Transverse colon (tissue), 4 donors: ENCODE measurements around the gene INPP5K. TPM values are rescaled to one million over a fixed set of nuclear protein-coding genes. Genes with fewer than 3 reads are reported as not detected.

ENCODE experiments used
- DNase-seq: peaks from one replicate; pipeline ENCODE4 v3.0.0-alpha.2; 2019
- H3K27ac ChIP-seq, 4 donors: fragments of 200-600 bp; sonication (generic); 2 replicates each; pipeline ENCODE4 v1.5.1; 2016 to 2018; ENCODE audit warnings: inconsistent platforms in 4 of 4
- H3K27me3 ChIP-seq: fragments of 200-600 bp; sonication (generic); 2 replicates; pipeline ENCODE4 v1.5.1; 2017; ENCODE audit warnings: inconsistent platforms
- H3K36me3 ChIP-seq, 4 donors: fragments of 200-600 bp; sonication (generic); 2 replicates each; pipeline ENCODE4 v1.5.1; 2017 to 2019; ENCODE audit warnings: inconsistent platforms in 4 of 4
- H3K4me1 ChIP-seq, 4 donors: fragments of 200-600 bp; sonication (generic); 2 replicates each; pipeline ENCODE4 v1.5.1; 2017 to 2020; ENCODE audit warnings: inconsistent platforms in 4 of 4
- H3K4me3 ChIP-seq, 4 donors: fragments of 200-600 bp; sonication (generic); 1 replicate in 1 of 4; 2 replicates in 3 of 4; pipeline versions ENCODE4 v1.5.1 to v1.6.1; 2017 to 2019; ENCODE audit warnings: inconsistent platforms in 4 of 4
- H3K9me3 ChIP-seq, 2 donors: fragments of 200-600 bp; sonication (generic); 2 replicates each; pipeline ENCODE4 v1.5.1; 2017 to 2019; ENCODE audit warnings: inconsistent platforms in 2 of 2
- CTCF ChIP-seq, 5 experiments: fragments of 200-600 bp in 3 of 5; fragments of 450-650 bp in 2 of 5; sonication (generic) in 3 of 5; IDR thresholded peaks; 1 replicate in 2 of 5; 2 replicates in 3 of 5; pipeline ENCODE4 v1.5.1; 2016 to 2017; ENCODE audit warnings: antibody characterized with exemption in 5 of 5, inconsistent platforms in 3 of 5, mild to moderate bottlenecking in 2 of 5, moderate library complexity in 1 of 5
- EP300 ChIP-seq: sonication (generic); formaldehyde crosslinking; IDR thresholded peaks from one replicate; pipeline ENCODE4 v1.6.1; 2017; ENCODE audit warnings: antibody characterized with exemption, low read depth
- POLR2A ChIP-seq: fragments of 450-650 bp; IDR thresholded peaks from one replicate; pipeline ENCODE4 v1.6.1; 2016; ENCODE audit warnings: antibody characterized with exemption, mild to moderate bottlenecking, moderate library complexity
- POLR2AphosphoS5 ChIP-seq, 3 donors: sonication (generic); formaldehyde crosslinking; IDR thresholded peaks; one replicate each; pipeline ENCODE4 v1.6.1; 2016; ENCODE audit warnings: antibody characterized with exemption in 3 of 3
- WGBS, 2 donors: methylation state at CpG; one replicate each; pipeline ENCODE4 v1.1.5; 2018; ENCODE audit warnings: low coverage in 1 of 2; 5-methylcytosine and 5-hydroxymethylcytosine counted together
- in situ Hi-C, 4 donors: fragments of 200-750 bp; cut with MboI; loops; one replicate each; pipeline versions ENCODE4 v1.15.0 to v1.15.1; 2017; ENCODE audit warnings: low sequenced_read_pairs in 3 of 4, low pct_ligation_motif_present in 1 of 4, low pct_unique_long_range_greater_than_20kb in 1 of 4
- intact Hi-C: fragments of 100-400 bp; cut with DNase I; formaldehyde crosslinking; loops from one replicate; pipeline ENCODE4 v1.15.1; 2023; ENCODE audit warnings: low total_unique reads
- total RNA-seq, 4 donors: library from RNA; depleted of rRNA; stranded (reverse); fragments of >200 nt; gene quantifications; one replicate each; pipeline ENCODE4 v1.1.0, GENCODE V29; 2016

The INPP5K gene
- total RNA-seq, 4 donors from 2014 or later, result 10.9 to 114 (median 81.9) TPM

DNA sequence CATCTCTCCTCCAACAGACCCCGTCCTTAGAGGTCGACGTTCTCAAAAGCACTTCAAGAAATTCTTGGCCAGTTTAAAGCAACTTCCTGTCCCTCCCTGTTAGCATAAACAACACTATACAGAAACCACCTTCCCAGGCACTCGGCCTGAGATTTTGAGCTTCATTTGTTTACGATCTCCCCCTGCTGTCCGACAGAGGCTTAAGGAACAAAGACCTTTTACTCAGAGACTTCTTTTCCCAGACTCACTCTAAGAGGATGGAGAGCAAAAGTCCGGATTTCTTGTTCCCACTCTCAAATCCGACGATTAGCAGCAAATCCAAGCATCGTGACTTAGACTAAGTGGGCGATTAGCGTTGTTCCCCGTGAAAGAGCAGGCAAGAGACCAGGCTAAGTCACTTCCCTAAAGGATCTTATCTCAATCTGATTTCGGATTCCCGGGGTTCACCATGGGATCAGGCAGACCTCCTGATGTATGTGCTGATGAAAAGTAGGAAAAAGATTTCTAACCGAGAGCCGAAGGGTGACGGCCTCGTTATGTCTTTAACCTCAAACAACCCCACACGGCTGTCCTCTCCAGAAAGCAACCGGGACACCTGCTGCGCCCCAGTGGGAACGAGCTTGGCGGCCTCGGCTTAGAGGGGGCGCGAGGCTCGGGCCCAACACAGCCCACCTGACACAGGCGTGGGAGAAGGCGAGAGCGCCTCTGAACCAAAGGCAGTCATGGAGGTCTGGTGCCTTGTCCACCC is 598 bp downstream of the INPP5K start:
- peak overlapping the region; percentile 96 to 98 (median 98) for H3K27ac ChIP-seq
- 0% methylated on average over 31 of the region's 31 CpGs; no CpG with 5 or more reads in 1 of the 2 donors for WGBS, 2 donors
- no peaks in the 10 kb centered on the region for H3K9me3 ChIP-seq
- intact Hi-C loops (loop anchor here (5.0 to 10.0 kb wide), 2 partner anchors 151 to 254 kb away; no protein-coding TSS in a partner anchor), in situ Hi-C loops (loop anchor here (10.0 to 25.0 kb wide), 4 partner anchors 129 to 254 kb away; partner anchors contain the start of genes BHLHA9 (in 3 of the 4) and TRARG1 (in 1 of the 4))
- H3K27me3 ChIP-seq, result no peaks in the 10 kb centered on the region
- H3K4me3 ChIP-seq, result peak overlapping the region; percentile 86 to 96 (median 89)
- H3K4me1 ChIP-seq, result peaks cover 35 to 52% (median 46%) of the 10 kb centered on the region in 4 donors
- peaks cover 0 to 11% (median 0%) of the 10 kb centered on the region in 4 donors for H3K36me3 ChIP-seq
- TF ChIP-seq POLR2AphosphoS5 (IDR thresholded peaks at IDR 0.05) (peak; percentile 59 to 69 (median 67)), EP300 (no peak), CTCF (IDR thresholded peaks at IDR 0.05) (peak; percentile 44 to 89 (median 59)), POLR2A (peak; percentile 13)
- DNase-seq, result peak; percentile 81

- Histone ChIP-seq H3K4me3 (no peak overlapping the region), H3K36me3 (peaks cover 0 to 11% (median 2%) of the 10 kb centered on the region in 4 donors), H3K27ac (peak overlapping the region; percentile 80 to 89 (median 88)), H3K4me1 (peaks cover 46 to 73% (median 61%) of the 10 kb centered on the region in 4 donors), H3K9me3 (no peaks in the 10 kb centered on the region), H3K27me3 (no peaks in the 10 kb centered on the region)
- WGBS, 2 donors, result 40 to 70% methylated on average over 1 to 2 of the region's 2 CpGs
- intact Hi-C loops, result loop anchor here (10.0 kb wide), 1 partner anchor 148 kb away; no protein-coding TSS in a partner anchor
- TF ChIP-seq CTCF (IDR thresholded peaks at IDR 0.05) (no peak), POLR2AphosphoS5 (IDR thresholded peaks at IDR 0.05) (no peak), POLR2A (no peak), EP300 (no peak)
- in situ Hi-C loops, result loop anchor here (10.0 to 25.0 kb wide), 4 partner anchors 125 to 250 kb away; partner anchors contain the start of genes BHLHA9 (in 3 of the 4) and TRARG1 (in 1 of the 4)
- no peak for DNase-seq
Observed at GRCh38 chr17:1512351-1512750, 4.1 kb downstream of the INPP5K start.

GRCh38 chr17:1511756-1512321 is 4.6 kb downstream of the INPP5K start:
- 32 to 54% methylated on average over 4 to 7 of the region's 7 CpGs for WGBS, 2 donors

More at GRCh38 chr17:1511756-1512321, 4.6 kb downstream of the INPP5K start:
- TF ChIP-seq CTCF (IDR thresholded peaks at IDR 0.05) (no peak), POLR2AphosphoS5 (IDR thresholded peaks at IDR 0.05) (peak; percentile 34 to 47 (median 39)), POLR2A (peak; percentile 32)
- intact Hi-C loops, result loop anchor here (10.0 kb wide), 1 partner anchor 147 kb away; no protein-coding TSS in a partner anchor
- peak overlapping the region; percentile 80 to 89 (median 88) for H3K27ac ChIP-seq
- in situ Hi-C loops, result loop anchor here (10.0 to 25.0 kb wide), 4 partner anchors 125 to 250 kb away; partner anchors contain the start of genes BHLHA9 (in 3 of the 4) and TRARG1 (in 1 of the 4)
- no peaks in the 10 kb centered on the region for H3K9me3 ChIP-seq
- peaks cover 0 to 11% (median 2%) of the 10 kb centered on the region in 4 donors for H3K36me3 ChIP-seq
- H3K4me1 ChIP-seq, result peaks cover 45 to 70% (median 58%) of the 10 kb centered on the region in 4 donors
- peak; percentile 62 for DNase-seq
- no peaks in the 10 kb centered on the region for H3K27me3 ChIP-seq
- no peak overlapping the region for H3K4me3 ChIP-seq
